PC-3 (cell line): ENCODE measurements around the gene CYP20A1. TPM values are rescaled to one million over a fixed set of nuclear protein-coding genes. Genes with fewer than 3 reads are reported as not detected.

Experiments used
- ATAC-seq: fragments of 200-7000 bp; cut with Tn5 transposase; 2 replicates; pipeline ENCODE4 v1.9.1; 2020; ENCODE audit warnings: mild to moderate bottlenecking, moderate library complexity
- BruUV-seq: library from RNA; stranded (reverse); fragments of 400-500 nt; replicated peaks from 2 replicates; lab custom pipeline; 2021; lab: Mats Ljungman, UMichigan
- CTCF ChIA-PET: fragments of 300-600 bp; sonication (Branson Sonifier 250); formaldehyde crosslinking; loops from one replicate; lab custom pipeline; 2022; ENCODE audit warnings: antibody characterized with exemption; lab: Charles Lee
- POLR2A ChIA-PET: fragments of 300-600 bp; sonication (Branson Sonifier 250); formaldehyde crosslinking; loops from one replicate; lab custom pipeline; 2022; ENCODE audit warnings: antibody characterized with exemption; ENCODE audit not compliant: unreplicated experiment; lab: Charles Lee
- DNase-seq: peaks from one replicate; pipeline ENCODE4 v3.0.0-alpha.2; 2015
- H2AFZ ChIP-seq: fragments of 300-600 bp; sonication (generic); 2 replicates; pipeline ENCODE4 v1.6.0; 2016; ENCODE audit warnings: antibody characterized with exemption, low read length
- H3F3A ChIP-seq: fragments of 300-600 bp; sonication (generic); one replicate; pipeline ENCODE4 v1.6.0; 2017; ENCODE audit warnings: antibody characterized with exemption, low read length, control low read depth, mild to moderate bottlenecking; ENCODE audit not compliant: unreplicated experiment
- H3K27ac ChIP-seq: fragments of 300-600 bp; sonication (generic); 2 replicates; pipeline ENCODE4 v1.5.1; 2016; ENCODE audit warnings: mild to moderate bottlenecking, low read length
- H3K27me3 ChIP-seq: fragments of 300-600 bp; sonication (generic); 2 replicates; pipeline ENCODE4 v1.6.1; 2016; ENCODE audit warnings: low read length, mixed read lengths
- H3K36me3 ChIP-seq: fragments of 300-600 bp; sonication (generic); 2 replicates; pipeline ENCODE4 v1.6.1; 2016; ENCODE audit warnings: low read depth, mixed run types, low read length, mixed read lengths
- H3K4me1 ChIP-seq: fragments of 300-600 bp; sonication (generic); 2 replicates; pipeline ENCODE4 v1.5.1; 2016; ENCODE audit warnings: low read length; ENCODE audit not compliant: insufficient read depth
- H3K4me2 ChIP-seq: fragments of 300-600 bp; sonication (generic); 2 replicates; pipeline ENCODE4 v1.6.0; 2016; ENCODE audit warnings: low read length
- H3K4me3 ChIP-seq: fragments of 300-600 bp; sonication (generic); 2 replicates; pipeline ENCODE4 v1.5.1; 2016; ENCODE audit warnings: mild to moderate bottlenecking, low read length, mixed read lengths
- H3K79me2 ChIP-seq: fragments of 300-600 bp; sonication (generic); 2 replicates; pipeline ENCODE4 v1.6.1; 2017; ENCODE audit warnings: low read length, mixed read lengths
- H3K9ac ChIP-seq: fragments of 300-600 bp; sonication (generic); 2 replicates; pipeline ENCODE4 v1.6.0; 2016; ENCODE audit warnings: mild to moderate bottlenecking, low read length
- H3K9me2 ChIP-seq: fragments of 300-600 bp; sonication (generic); replicated peaks from 2 replicates; pipeline ENCODE4 v1.6.1; 2016; ENCODE audit warnings: mixed run types, low read length, mixed read lengths
- H3K9me3 ChIP-seq: fragments of 300-600 bp; sonication (generic); 2 replicates; pipeline ENCODE4 v1.6.1; 2016; ENCODE audit warnings: low read length, mixed read lengths
- H4K20me1 ChIP-seq: fragments of 300-600 bp; sonication (generic); 2 replicates; pipeline ENCODE4 v1.6.1; 2016; ENCODE audit warnings: low read length, mixed read lengths
- CTCF ChIP-seq: fragments of 300-600 bp; sonication (generic); conservative IDR thresholded peaks from 2 replicates; pipeline ENCODE4 v1.5.1; 2017; ENCODE audit warnings: antibody characterized with exemption, low read depth, mild to moderate bottlenecking, low read length
- EZH2 ChIP-seq: fragments of 300-600 bp; sonication (generic); IDR thresholded peaks from one replicate; pipeline ENCODE4 v1.6.1; 2017; ENCODE audit warnings: antibody characterized with exemption, mild to moderate bottlenecking, low read length; ENCODE audit not compliant: unreplicated experiment
- EZH2phosphoT487 ChIP-seq: fragments of 300-600 bp; sonication (generic); IDR thresholded peaks from 2 replicates; pipeline ENCODE4 v1.6.1; 2018; ENCODE audit warnings: mild to moderate bottlenecking, antibody characterized with exemption, low read length, borderline replicate concordance
- intact Hi-C: fragments of 100-400 bp; cut with micrococcal nuclease; formaldehyde crosslinking; loops from 2 replicates; pipeline ENCODE4 v1.9.0; 2023
- total RNA-seq: library from RNA; depleted of rRNA; stranded (reverse); fragments of >200 nt; gene quantifications from 2 replicates; pipeline ENCODE4 v1.2.3, GENCODE V29; 2014

The CYP20A1 gene
- total RNA-seq, 1 experiment from 2014 or later, result 14.1 TPM

GRCh38 chr2:203280428-203281064 is 41.7 kb downstream of the CYP20A1 start:
- Histone ChIP-seq H3K4me3 (no peak overlapping the region), H3K9ac (no peak overlapping the region), H3K4me2 (no peak overlapping the region), H3K36me3 (peaks cover 25% of the 10 kb centered on the region), H3K9me2 (no peaks in the 10 kb centered on the region), H2AFZ (no peak overlapping the region), H3F3A (no peaks in the 10 kb centered on the region), H3K4me1 (no peaks in the 10 kb centered on the region), H3K27me3 (no peaks in the 10 kb centered on the region), H3K79me2 (no peaks in the 10 kb centered on the region), H4K20me1 (no peaks in the 10 kb centered on the region), H3K27ac (no peak overlapping the region), H3K9me3 (no peaks in the 10 kb centered on the region)
- no TSS peak for BruUV-seq
- CTCF ChIA-PET, result no interaction called here
- TF ChIP-seq EZH2, result no peak
- TF ChIP-seq EZH2phosphoT487, result no peak
- no peak for TF ChIP-seq CTCF
- intact Hi-C loops, result no loop called here
- POLR2A ChIA-PET, result no interaction called here
- DNase-seq, result no peak
- no peak for ATAC-seq

GRCh38 chr2:203282101-203282500 is 43.3 kb downstream of the CYP20A1 start:
- no peaks in the 10 kb centered on the region for H3K27me3 ChIP-seq
- intact Hi-C loops, result no loop called here
- CTCF ChIA-PET, result no interaction called here
- no peaks in the 10 kb centered on the region for H3K79me2 ChIP-seq
- peaks cover 30% of the 10 kb centered on the region for H3K36me3 ChIP-seq
- H3K4me2 ChIP-seq, result no peak overlapping the region
- no peaks in the 10 kb centered on the region for H3K9me3 ChIP-seq
- BruUV-seq, result no TSS peak
- no peak overlapping the region for H2AFZ ChIP-seq
- no peak overlapping the region for H3K9ac ChIP-seq
- H3F3A ChIP-seq, result no peaks in the 10 kb centered on the region
- no peak overlapping the region for H3K4me3 ChIP-seq
- H3K9me2 ChIP-seq, result no peaks in the 10 kb centered on the region
- DNase-seq (no peak), ATAC-seq (no peak)
- H4K20me1 ChIP-seq, result no peaks in the 10 kb centered on the region
- TF ChIP-seq EZH2phosphoT487 (no peak), CTCF (no peak), EZH2 (no peak)
- no peaks in the 10 kb centered on the region for H3K4me1 ChIP-seq
- POLR2A ChIA-PET, result no interaction called here
- H3K27ac ChIP-seq, result no peak overlapping the region

- H3K36me3 ChIP-seq, result peaks cover 19% of the 10 kb centered on the region
- no peak overlapping the region for H3K27ac ChIP-seq
- ChIA-PET CTCF (no interaction called here), POLR2A (interaction anchor here (0.6 kb wide), 1 partner anchor 357 kb away, joined by 5 read pairs; no protein-coding TSS in a partner anchor)
- H3K9me2 ChIP-seq, result no peaks in the 10 kb centered on the region
- no peak overlapping the region for H3K9ac ChIP-seq
- no peak overlapping the region for H3K4me3 ChIP-seq
- H2AFZ ChIP-seq, result no peak overlapping the region
- TF ChIP-seq CTCF, result no peak
- TF ChIP-seq EZH2phosphoT487, result no peak
- no peak for TF ChIP-seq EZH2
- no peaks in the 10 kb centered on the region for H3K4me1 ChIP-seq
- no peaks in the 10 kb centered on the region for H3K79me2 ChIP-seq
- H3F3A ChIP-seq, result no peaks in the 10 kb centered on the region
- no peaks in the 10 kb centered on the region for H3K27me3 ChIP-seq
- no peak overlapping the region for H3K4me2 ChIP-seq
- BruUV-seq, result no TSS peak
- intact Hi-C loops, result no loop called here
- no peak for ATAC-seq
- H4K20me1 ChIP-seq, result no peaks in the 10 kb centered on the region
- no peak for DNase-seq
- no peaks in the 10 kb centered on the region for H3K9me3 ChIP-seq
These were observed 47.7 kb downstream of the CYP20A1 start for GRCh38 chr2:203286532-203286931.
